B cell (primary cell): ENCODE results near the gene KIR2DL1.

ENCODE experiments used
- CTCF ChIP-seq: fragments of 200-600 bp; IDR thresholded peaks from one replicate; pipeline ENCODE4 v1.8.0; 2022; ENCODE audit warnings: antibody characterized with exemption, mild to moderate bottlenecking
- EZH2 ChIP-seq: IDR thresholded peaks from 2 replicates; pipeline ENCODE4 v1.6.1; 2012; ENCODE audit warnings: borderline replicate concordance, low read depth, mild to moderate bottlenecking, moderate library complexity, low read length; ENCODE audit not compliant: insufficient read depth, poor library complexity, severe bottlenecking

- TF ChIP-seq CTCF (no peak), EZH2 (no peak)
These were observed 30.9 kb upstream of the KIR2DL1 start for GRCh38 chr19:54738715-54739114.
